ENCODE results near the gene CXCL10.

DNA sequence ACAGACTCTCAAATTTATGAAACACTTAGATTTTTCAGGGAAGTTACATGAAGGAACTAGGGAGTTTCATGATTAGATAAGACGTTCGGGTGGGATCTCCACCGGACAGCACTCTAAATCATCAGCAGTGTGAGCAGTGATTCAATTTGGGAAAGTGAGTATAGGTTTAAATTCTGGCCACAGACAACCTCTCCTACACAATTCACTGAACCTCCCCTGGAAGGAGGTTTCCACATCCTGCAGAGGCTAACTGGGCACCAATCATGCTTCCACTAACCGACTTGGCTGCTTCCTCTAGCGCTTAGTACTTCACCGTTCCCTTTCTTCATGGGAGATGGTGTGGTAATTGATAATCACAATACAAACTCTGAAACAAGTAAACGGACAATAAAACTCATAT is 21.6 kb downstream of the CXCL10 start:
- TF ChIP-seq, protein P1, sequence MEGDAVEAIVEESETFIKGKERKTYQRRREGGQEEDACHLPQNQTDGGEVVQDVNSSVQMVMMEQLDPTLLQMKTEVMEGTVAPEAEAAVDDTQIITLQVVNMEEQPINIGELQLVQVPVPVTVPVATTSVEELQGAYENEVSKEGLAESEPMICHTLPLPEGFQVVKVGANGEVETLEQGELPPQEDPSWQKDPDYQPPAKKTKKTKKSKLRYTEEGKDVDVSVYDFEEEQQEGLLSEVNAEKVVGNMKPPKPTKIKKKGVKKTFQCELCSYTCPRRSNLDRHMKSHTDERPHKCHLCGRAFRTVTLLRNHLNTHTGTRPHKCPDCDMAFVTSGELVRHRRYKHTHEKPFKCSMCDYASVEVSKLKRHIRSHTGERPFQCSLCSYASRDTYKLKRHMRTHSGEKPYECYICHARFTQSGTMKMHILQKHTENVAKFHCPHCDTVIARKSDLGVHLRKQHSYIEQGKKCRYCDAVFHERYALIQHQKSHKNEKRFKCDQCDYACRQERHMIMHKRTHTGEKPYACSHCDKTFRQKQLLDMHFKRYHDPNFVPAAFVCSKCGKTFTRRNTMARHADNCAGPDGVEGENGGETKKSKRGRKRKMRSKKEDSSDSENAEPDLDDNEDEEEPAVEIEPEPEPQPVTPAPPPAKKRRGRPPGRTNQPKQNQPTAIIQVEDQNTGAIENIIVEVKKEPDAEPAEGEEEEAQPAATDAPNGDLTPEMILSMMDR (IDR thresholded peaks at IDR 0.05) = no peak
- TF ChIP-seq, protein P2, sequence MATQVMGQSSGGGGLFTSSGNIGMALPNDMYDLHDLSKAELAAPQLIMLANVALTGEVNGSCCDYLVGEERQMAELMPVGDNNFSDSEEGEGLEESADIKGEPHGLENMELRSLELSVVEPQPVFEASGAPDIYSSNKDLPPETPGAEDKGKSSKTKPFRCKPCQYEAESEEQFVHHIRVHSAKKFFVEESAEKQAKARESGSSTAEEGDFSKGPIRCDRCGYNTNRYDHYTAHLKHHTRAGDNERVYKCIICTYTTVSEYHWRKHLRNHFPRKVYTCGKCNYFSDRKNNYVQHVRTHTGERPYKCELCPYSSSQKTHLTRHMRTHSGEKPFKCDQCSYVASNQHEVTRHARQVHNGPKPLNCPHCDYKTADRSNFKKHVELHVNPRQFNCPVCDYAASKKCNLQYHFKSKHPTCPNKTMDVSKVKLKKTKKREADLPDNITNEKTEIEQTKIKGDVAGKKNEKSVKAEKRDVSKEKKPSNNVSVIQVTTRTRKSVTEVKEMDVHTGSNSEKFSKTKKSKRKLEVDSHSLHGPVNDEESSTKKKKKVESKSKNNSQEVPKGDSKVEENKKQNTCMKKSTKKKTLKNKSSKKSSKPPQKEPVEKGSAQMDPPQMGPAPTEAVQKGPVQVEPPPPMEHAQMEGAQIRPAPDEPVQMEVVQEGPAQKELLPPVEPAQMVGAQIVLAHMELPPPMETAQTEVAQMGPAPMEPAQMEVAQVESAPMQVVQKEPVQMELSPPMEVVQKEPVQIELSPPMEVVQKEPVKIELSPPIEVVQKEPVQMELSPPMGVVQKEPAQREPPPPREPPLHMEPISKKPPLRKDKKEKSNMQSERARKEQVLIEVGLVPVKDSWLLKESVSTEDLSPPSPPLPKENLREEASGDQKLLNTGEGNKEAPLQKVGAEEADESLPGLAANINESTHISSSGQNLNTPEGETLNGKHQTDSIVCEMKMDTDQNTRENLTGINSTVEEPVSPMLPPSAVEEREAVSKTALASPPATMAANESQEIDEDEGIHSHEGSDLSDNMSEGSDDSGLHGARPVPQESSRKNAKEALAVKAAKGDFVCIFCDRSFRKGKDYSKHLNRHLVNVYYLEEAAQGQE (IDR thresholded peaks at IDR 0.05; ENCODE audit: insufficient read depth in 1 of 2, low read depth in 2 of 2, low read length in 1 of 2) = no peak

All from Panc1 (cell line).